ENCODE measurements around the gene KRT80. TPM values are rescaled to one million over a fixed set of nuclear protein-coding genes. Genes with fewer than 3 reads are reported as not detected.

The KRT80 gene
- total RNA-seq, 1 experiment from 2014 or later: 4.7 TPM

- DNase-seq (ENCODE audit: low spot score): no peak
These were observed 37.1 kb upstream of the KRT80 start for GRCh38 chr12:52228931-52229330.

GRCh38 chr12:52228366-52228765 lies 36.6 kb upstream of the KRT80 start:
- DNase-seq (ENCODE audit: low spot score): no peak

GRCh38 chr12:52227606-52228166 lies 35.9 kb upstream of the KRT80 start:
- no peak for DNase-seq (ENCODE audit: low spot score)

- no peak for DNase-seq (ENCODE audit: low spot score)
These were observed 34.6 kb upstream of the KRT80 start for GRCh38 chr12:52226446-52226845.

GRCh38 chr12:52225752-52226151 lies 33.9 kb upstream of the KRT80 start:
- no peak for DNase-seq (ENCODE audit: low spot score)

GRCh38 chr12:52224151-52224550 lies 32.3 kb upstream of the KRT80 start:
- no peak for DNase-seq (ENCODE audit: low spot score)

GRCh38 chr12:52223406-52224039 lies 31.7 kb upstream of the KRT80 start:
- DNase-seq (ENCODE audit: low spot score): no peak

GRCh38 chr12:52222692-52223091 lies 30.9 kb upstream of the KRT80 start:
- DNase-seq (ENCODE audit: low spot score): no peak

GRCh38 chr12:52221912-52222457 lies 30.2 kb upstream of the KRT80 start:
- DNase-seq (ENCODE audit: low spot score): peak; percentile 63

GRCh38 chr12:52221070-52221781 lies 29.4 kb upstream of the KRT80 start:
- DNase-seq (ENCODE audit: low spot score): no peak

GRCh38 chr12:52220477-52220876 lies 28.7 kb upstream of the KRT80 start:
- no peak for DNase-seq (ENCODE audit: low spot score)

GRCh38 chr12:52218001-52218400 lies 26.2 kb upstream of the KRT80 start:
- DNase-seq (ENCODE audit: low spot score): no peak

- DNase-seq (ENCODE audit: low spot score): no peak
These were observed 25.4 kb upstream of the KRT80 start for GRCh38 chr12:52217223-52217622.

- DNase-seq (ENCODE audit: low spot score): no peak
These were observed 25.0 kb upstream of the KRT80 start for GRCh38 chr12:52216807-52217206.

GRCh38 chr12:52216100-52216499 lies 24.3 kb upstream of the KRT80 start:
- DNase-seq (ENCODE audit: low spot score): no peak

GRCh38 chr12:52215587-52216031 lies 23.8 kb upstream of the KRT80 start:
- DNase-seq (ENCODE audit: low spot score): peak; percentile 63

GRCh38 chr12:52214421-52214802 lies 22.6 kb upstream of the KRT80 start:
- no peak for DNase-seq (ENCODE audit: low spot score)

- DNase-seq (ENCODE audit: low spot score): peak; percentile 73
These were observed 22.0 kb upstream of the KRT80 start for GRCh38 chr12:52213564-52214420.

GRCh38 chr12:52212701-52213563 lies 21.1 kb upstream of the KRT80 start:
- no peak for DNase-seq (ENCODE audit: low spot score)

- no peak for DNase-seq (ENCODE audit: low spot score)
These were observed 20.1 kb upstream of the KRT80 start for GRCh38 chr12:52211716-52212585.
